GM19238 (cell line): ENCODE results near the gene SRCAP.
A peak's percentile ranks its signal among the peaks of the same experiment; 100 is the strongest.

ENCODE experiments used
- DNase-seq: peaks from one replicate; pipeline ENCODE4 v3.0.0; 2011; ENCODE audit warnings: low spot score; ENCODE audit not compliant: insufficient read length

The SRCAP gene

DNA sequence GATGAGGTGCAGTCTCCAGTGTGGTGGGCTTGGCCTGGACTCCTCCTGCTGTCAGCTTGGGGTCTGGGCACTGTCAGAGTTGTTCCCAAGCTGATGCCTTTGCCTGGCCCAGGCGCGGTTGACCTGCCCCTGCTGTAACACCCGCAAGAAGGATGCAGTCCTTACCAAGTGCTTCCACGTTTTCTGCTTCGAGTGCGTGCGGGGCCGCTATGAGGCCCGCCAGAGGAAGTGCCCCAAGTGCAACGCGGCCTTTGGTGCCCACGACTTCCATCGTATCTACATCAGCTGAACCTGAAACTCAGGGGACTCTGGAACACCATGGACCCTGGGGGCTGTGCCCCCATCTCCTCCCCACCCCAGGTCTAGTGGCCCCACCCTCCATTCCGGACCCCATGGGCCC, 74.9 kb downstream of the SRCAP start:
- no peak for DNase-seq

GRCh38 chr16:30774367-30775130, 75.6 kb downstream of the SRCAP start:
- no peak for DNase-seq

GRCh38 chr16:30775131-30775391, 76.1 kb downstream of the SRCAP start:
- no peak for DNase-seq

DNA sequence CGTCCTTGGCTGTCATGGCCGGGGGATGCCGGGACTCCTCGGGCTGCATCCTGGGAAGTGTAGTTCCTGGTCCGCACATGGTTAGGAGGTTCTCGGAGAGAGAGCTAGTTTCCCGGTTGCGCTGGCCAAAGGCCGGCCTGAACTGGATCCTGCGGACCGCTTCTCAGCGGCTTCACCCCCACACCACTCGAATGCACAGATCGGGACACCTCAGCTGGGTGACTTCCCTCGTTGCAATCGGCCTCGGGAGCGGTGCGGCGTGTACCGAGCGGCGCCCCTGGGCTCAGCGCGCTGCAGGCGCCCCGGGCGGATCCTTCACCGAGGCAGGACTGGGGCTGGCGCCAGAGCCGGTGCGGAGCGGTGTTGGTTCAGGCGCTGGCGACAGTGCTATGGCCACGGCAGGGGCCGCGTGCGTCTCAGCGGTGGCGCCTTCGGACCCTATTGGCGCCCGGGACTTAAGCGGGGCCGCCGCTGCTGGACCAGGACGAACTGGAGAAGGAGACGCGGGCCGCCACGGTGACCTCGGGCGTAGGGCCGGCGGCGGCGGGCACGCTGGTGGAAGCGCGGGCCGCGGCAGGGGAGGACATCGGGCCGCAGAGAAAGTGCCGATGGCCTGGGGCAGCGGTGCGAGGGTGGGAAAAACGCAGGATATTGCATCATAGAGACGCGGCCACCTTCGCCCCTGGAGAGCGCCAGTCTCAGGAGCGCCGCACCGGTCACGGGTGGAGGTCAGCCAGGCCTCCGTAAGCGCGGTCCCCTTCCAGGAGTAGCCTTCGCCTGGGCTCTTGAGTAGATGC, 76.6 kb downstream of the SRCAP start:
- peak; percentile 87 for DNase-seq

GRCh38 chr16:30777591-30778297, 78.8 kb downstream of the SRCAP start:
- no peak for DNase-seq

DNA sequence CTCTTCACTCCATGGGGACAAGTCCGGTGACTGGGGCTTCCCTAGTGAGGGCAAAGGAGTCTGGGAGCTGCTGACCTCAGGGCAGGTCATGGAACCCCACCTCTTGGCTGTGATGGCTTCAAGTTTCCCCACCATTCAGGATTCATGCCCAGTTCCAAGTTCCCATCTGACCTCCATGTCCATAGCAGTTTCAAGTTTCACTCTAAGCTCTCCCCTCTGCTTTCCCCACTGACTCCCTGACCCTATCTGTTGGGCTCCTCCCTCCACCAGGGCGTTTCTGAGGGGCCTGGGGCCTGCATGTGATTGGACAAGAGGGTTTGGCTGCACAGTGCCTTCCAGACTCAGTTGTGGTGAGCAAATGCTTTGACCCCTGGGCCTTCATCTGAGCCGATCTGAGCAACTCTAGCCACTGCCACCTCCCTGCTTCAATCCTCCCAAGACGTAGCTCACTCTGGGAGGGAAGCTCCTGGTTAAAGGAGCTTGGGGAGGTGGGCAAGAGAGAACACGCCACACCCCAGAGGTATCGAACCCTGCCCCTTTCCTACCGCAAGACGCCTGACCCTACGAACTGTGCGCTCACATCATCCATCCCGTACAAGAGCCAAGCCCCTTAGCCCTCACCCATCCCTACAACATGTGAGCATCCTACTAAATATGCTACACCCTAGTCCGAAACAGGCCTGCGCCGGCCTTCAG, 79.7 kb downstream of the SRCAP start:
- no peak for DNase-seq

- DNase-seq, result no peak
Observed at GRCh38 chr16:30779596-30779995, 80.6 kb downstream of the SRCAP start.

GRCh38 chr16:30780021-30780420, 81.0 kb downstream of the SRCAP start:
- no peak for DNase-seq

DNA sequence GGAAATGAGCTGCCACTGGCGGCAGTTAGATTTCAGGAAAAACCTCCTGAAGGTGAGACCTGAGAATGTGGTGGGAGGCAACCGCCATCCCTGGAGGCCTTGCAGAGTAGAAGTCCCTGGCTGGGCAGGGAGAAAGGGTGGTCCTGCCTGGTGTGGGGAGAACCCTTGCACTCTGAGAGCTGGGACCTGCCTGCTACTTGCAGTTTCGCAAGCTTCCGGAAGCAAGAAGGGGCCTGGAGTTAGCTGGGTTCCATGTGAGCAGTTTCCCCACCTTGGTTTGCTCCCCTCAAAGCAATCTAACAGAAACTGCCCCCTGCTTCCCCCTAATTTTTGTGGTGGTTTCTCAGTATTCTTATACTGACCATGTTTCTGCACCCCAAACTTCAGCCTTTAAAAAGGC, 81.6 kb downstream of the SRCAP start:
- DNase-seq, result no peak

DNA sequence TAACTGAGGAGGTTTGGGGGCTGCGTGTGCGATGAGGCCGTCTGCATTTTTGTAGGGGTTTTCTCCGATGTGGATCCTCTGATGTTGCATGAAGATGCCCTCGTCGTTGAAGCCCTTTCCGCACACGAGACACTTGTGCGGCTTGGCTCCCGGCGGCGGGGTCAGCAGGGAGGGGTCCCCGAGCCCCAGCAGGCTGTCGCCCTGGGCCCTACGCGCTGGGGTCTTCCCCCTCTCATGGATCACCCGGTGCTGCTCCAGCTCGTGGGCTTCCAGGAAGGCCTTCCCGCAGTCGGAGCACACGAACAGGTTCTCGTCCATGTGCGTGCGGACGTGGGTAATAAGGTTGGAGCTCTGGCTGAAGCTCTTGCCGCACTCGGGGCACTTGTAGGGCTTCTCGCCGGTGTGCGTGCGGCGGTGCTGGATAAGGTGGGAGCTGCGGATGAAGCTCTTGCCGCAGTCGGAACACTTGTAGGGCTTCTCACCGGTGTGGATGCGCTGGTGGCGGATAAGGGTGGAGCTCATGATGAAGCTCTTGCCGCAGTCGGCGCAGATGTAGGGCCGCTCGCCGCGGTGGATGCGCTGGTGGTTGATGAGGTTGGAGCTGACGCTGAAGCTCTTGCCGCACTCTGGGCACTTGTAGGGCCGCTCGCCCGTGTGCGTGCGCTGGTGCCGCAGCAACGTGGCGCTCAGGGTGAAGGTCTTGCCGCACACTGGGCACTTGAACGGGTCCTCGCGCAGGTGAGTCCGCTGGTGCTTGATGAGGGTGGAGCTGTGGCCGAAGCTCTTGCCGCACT, 83.7 kb downstream of the SRCAP start:
- DNase-seq, result no peak

DNA sequence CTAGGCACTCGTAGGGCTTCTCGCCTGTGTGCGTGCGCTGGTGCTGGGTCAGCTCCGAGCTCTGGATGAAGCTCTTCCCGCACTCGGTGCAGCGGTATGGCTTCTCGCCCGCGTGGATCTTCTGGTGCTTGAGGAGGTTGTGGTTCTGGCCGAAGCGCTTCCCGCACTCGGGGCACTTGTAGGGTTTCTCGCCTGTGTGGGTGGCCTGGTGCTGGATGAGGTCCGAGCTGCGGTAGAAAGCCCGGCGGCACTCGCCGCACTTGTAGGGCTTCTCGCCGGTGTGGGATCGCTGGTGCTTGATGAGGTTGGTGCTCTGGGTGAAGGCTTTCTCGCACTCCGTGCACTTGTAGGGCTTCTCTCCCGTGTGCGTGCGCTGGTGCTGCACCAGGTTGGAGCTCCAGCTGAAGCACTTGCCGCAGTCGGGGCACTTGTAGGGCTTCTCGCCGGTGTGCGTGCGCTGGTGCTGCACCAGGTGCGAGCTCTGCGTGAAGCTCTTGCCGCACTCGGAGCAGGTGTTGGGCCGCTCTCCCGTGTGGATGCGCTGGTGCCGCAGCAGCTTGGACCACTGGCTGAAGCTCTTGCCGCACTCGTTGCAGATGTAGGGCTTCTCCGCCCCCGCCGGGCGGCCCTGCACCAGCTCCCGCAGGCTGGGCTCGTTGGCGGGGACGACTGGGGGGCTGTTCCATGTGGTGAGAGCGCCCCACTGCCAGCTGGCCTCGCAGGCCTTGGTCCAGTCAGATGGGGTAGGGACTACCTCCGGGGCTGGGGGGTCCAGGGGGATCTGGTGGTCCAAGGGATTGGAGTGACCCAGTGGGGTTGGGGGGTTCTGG, 84.5 kb downstream of the SRCAP start:
- no peak for DNase-seq

- DNase-seq, result no peak
Observed at GRCh38 chr16:30784215-30784614, 85.2 kb downstream of the SRCAP start.

GRCh38 chr16:30785126-30786106, 86.4 kb downstream of the SRCAP start:
- no peak for DNase-seq

GRCh38 chr16:30786115-30786935, 87.4 kb downstream of the SRCAP start:
- peak; percentile 58 for DNase-seq

- peak; percentile 59 for DNase-seq
Observed at GRCh38 chr16:30786936-30787612, 88.1 kb downstream of the SRCAP start, which contains the start of gene ZNF629. ZNF629 (minus strand) TSS chr16:30787205; CDS start chr16:30784482, 2,723 bp downstream.

GRCh38 chr16:30787613-30788378, 88.8 kb downstream of the SRCAP start:
- DNase-seq, result no peak
